ENCODE results near the gene KCND3.

- no peak for TF ChIP-seq CTCF (IDR thresholded peaks at IDR 0.05; ENCODE audit: low read depth, low read length, poor library complexity, severe bottlenecking)
- TF ChIP-seq EZH2phosphoT487 (IDR thresholded peaks at IDR 0.05; ENCODE audit: borderline replicate concordance, low read length), result no peak
Measured at GRCh38 chr1:111927652-111928051, 61.8 kb downstream of the KCND3 start.
